ENCODE results near the gene CXCL1. TPM values are rescaled to one million over a fixed set of nuclear protein-coding genes. Genes with fewer than 3 reads are reported as not detected.

Gene CXCL1
- total and polyA plus RNA-seq, 2 donors (not counting 3 experiments of a cell fraction or from before 2014, with no cell fraction given), result 20.0 to 26.7 TPM

- no peak overlapping the region for H3K9ac ChIP-seq (replicated peaks; ENCODE audit: extremely low read depth, insufficient read depth, low read length)
- H3K9me1 ChIP-seq (replicated peaks; ENCODE audit: control insufficient read depth, extremely low read depth, insufficient read depth, low read length), result no peaks in the 10 kb centered on the region
- no peak overlapping the region for H3K4me3 ChIP-seq (replicated peaks in 1 of 3; ENCODE audit: insufficient read depth in 1 of 3, low read depth in 1 of 3, low read length in 3 of 3)
- dilution Hi-C loops (cut with MboI; ENCODE audit: extremely low pct_ligation_motif_present, low sequenced_read_pairs), result no loop called here
- peaks cover 2% of the 10 kb centered on the region for H3K4me1 ChIP-seq (ENCODE audit: control insufficient read depth, extremely low read depth, insufficient read depth, low read length)
- no peaks in the 10 kb centered on the region for H3K79me2 ChIP-seq (ENCODE audit: control insufficient read depth, insufficient read depth, low read length)
- H4K20me1 ChIP-seq (replicated peaks; ENCODE audit: control insufficient read depth, extremely low read depth, insufficient read depth, low read length), result no peaks in the 10 kb centered on the region
- H3K27me3 ChIP-seq (ENCODE audit: control insufficient read depth in 2 of 2, insufficient read depth in 2 of 2, low read length in 2 of 2), result no peaks in the 10 kb centered on the region
- TF ChIP-seq POLR2A (IDR thresholded peaks at IDR 0.05; ENCODE audit: low read depth, low read length) (no peak), JUN (IDR thresholded peaks at IDR 0.05; ENCODE audit: borderline replicate concordance, insufficient read depth, insufficient read length, low read depth) (no peak), CTCF (IDR thresholded peaks at IDR 0.05; ENCODE audit: extremely low read depth in 1 of 2, insufficient read depth in 1 of 2, low read depth in 1 of 2, low read length in 2 of 2) (no peak), MAX (IDR thresholded peaks at IDR 0.05; ENCODE audit: insufficient read depth, insufficient read length) (no peak)
- ChIA-PET POLR2A (no interaction called here), CTCF (interaction anchor here (1.0 to 1.3 kb wide), 5 partner anchors 9 to 262 kb away, joined by 3 to 4 read pairs (median 3); partner anchors contain the start of gene CXCL1)
- no peak overlapping the region for H3K27ac ChIP-seq (ENCODE audit: insufficient read depth, low read depth, low read length)
- BruUV-seq (replicated peaks), result no TSS peak
- intact Hi-C loops (cut with micrococcal nuclease), result no loop called here
- no peak overlapping the region for H3K4me2 ChIP-seq (ENCODE audit: insufficient read depth, low read length)
- no peaks in the 10 kb centered on the region for H3K36me3 ChIP-seq (ENCODE audit: control insufficient read depth in 2 of 2, extremely low read depth in 1 of 2, insufficient read depth in 2 of 2, low read length in 2 of 2)
- no peak for FAIRE-seq
- H3K9me3 ChIP-seq (replicated peaks; ENCODE audit: control insufficient read depth, insufficient read depth, low read length), result no peaks in the 10 kb centered on the region
- DNase-seq (ENCODE audit: low read depth, low spot score), result no peak
- no peak overlapping the region for H2AFZ ChIP-seq (ENCODE audit: low read depth, low read length)
Observed at GRCh38 chr4:73916172-73916925, 47.2 kb downstream of the CXCL1 start.

GRCh38 chr4:73917081-73917501 lies 47.9 kb downstream of the CXCL1 start:
- no peaks in the 10 kb centered on the region for H4K20me1 ChIP-seq (replicated peaks; ENCODE audit: control insufficient read depth, extremely low read depth, insufficient read depth, low read length)
- H3K36me3 ChIP-seq (ENCODE audit: control insufficient read depth in 2 of 2, extremely low read depth in 1 of 2, insufficient read depth in 2 of 2, low read length in 2 of 2), result no peaks in the 10 kb centered on the region
- no peaks in the 10 kb centered on the region for H3K9me1 ChIP-seq (replicated peaks; ENCODE audit: control insufficient read depth, extremely low read depth, insufficient read depth, low read length)
- intact Hi-C loops (cut with micrococcal nuclease), result no loop called here
- no peak overlapping the region for H3K27ac ChIP-seq (ENCODE audit: insufficient read depth, low read depth, low read length)
- BruUV-seq (replicated peaks), result no TSS peak
- FAIRE-seq (peak; percentile 64), DNase-seq (ENCODE audit: low read depth, low spot score) (peak; percentile 23)
- ChIA-PET POLR2A (no interaction called here), CTCF (interaction anchor here (1.3 to 1.5 kb wide), 2 partner anchors 10 to 255 kb away, joined by 3 to 4 read pairs; no protein-coding TSS in a partner anchor)
- H3K27me3 ChIP-seq (ENCODE audit: control insufficient read depth in 2 of 2, insufficient read depth in 2 of 2, low read length in 2 of 2), result no peaks in the 10 kb centered on the region
- no peak overlapping the region for H3K9ac ChIP-seq (replicated peaks; ENCODE audit: extremely low read depth, insufficient read depth, low read length)
- H3K4me2 ChIP-seq (ENCODE audit: insufficient read depth, low read length), result no peak overlapping the region
- dilution Hi-C loops (cut with MboI; ENCODE audit: extremely low pct_ligation_motif_present, low sequenced_read_pairs), result no loop called here
- H2AFZ ChIP-seq (ENCODE audit: low read depth, low read length), result peak overlapping the region; percentile 18
- H3K79me2 ChIP-seq (ENCODE audit: control insufficient read depth, insufficient read depth, low read length), result no peaks in the 10 kb centered on the region
- TF ChIP-seq FOS (IDR thresholded peaks at IDR 0.05; ENCODE audit: borderline replicate concordance, insufficient read depth, low read length), result peak; percentile 35
- TF ChIP-seq MYC (IDR thresholded peaks at IDR 0.05; ENCODE audit: low read depth, low read length), result no peak
- no peaks in the 10 kb centered on the region for H3K9me3 ChIP-seq (replicated peaks; ENCODE audit: control insufficient read depth, insufficient read depth, low read length)
- H3K4me1 ChIP-seq (ENCODE audit: control insufficient read depth, extremely low read depth, insufficient read depth, low read length), result peaks cover 2% of the 10 kb centered on the region
- H3K4me3 ChIP-seq (replicated peaks in 1 of 3; ENCODE audit: insufficient read depth in 1 of 3, low read depth in 1 of 3, low read length in 3 of 3), result no peak overlapping the region
